SH-SY5Y (cell line): Measurements from ENCODE around the gene CCDC97.

ENCODE experiments used
- GATA2 ChIP-seq: IDR thresholded peaks from 2 replicates; pipeline ENCODE4 v1.6.1; 2011; ENCODE audit warnings: mild to moderate bottlenecking, low read depth, low read length
- GATA3 ChIP-seq: IDR thresholded peaks from 2 replicates; pipeline ENCODE4 v1.6.1; 2011; ENCODE audit warnings: low read depth, mild to moderate bottlenecking, low read length, moderate library complexity

GRCh38 chr19:41324921-41325639 is 15.1 kb downstream of the CCDC97 start:
- TF ChIP-seq GATA3 (no peak), GATA2 (no peak)
